Measurements from ENCODE around the gene C21orf58.

Gene C21orf58

DNA sequence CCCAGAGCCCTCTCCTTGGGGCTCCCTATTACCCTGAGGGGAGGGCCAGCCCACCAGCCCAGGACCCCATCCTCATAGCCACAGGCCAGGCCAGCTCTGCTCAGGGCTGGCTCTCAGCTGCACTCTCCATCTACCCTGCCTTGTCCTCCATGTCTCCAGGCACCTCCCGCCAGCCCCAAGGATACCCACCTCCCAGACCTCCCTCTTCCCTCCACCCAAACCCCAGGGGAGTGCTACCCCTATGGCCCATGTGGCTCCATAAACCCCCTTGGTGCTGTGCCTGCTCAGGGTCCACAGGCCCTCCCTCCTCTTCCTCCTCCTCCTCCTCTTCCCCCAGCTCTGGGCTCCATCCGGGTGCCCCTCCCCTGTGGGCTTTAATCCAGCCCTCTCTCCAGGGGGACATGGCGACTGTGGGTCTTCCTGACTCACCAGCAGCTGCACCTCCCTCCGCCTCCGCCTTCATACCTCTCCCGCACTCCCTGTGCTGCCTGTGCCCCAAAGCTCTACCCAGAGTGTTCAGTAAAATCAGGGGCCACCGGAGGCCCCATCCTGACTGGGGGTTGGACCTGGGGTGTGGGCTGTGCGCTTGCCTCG lies 28.4 kb downstream of the C21orf58 start:
- DNase-seq (ENCODE audit: low spot score) = peak; percentile 29

DNA sequence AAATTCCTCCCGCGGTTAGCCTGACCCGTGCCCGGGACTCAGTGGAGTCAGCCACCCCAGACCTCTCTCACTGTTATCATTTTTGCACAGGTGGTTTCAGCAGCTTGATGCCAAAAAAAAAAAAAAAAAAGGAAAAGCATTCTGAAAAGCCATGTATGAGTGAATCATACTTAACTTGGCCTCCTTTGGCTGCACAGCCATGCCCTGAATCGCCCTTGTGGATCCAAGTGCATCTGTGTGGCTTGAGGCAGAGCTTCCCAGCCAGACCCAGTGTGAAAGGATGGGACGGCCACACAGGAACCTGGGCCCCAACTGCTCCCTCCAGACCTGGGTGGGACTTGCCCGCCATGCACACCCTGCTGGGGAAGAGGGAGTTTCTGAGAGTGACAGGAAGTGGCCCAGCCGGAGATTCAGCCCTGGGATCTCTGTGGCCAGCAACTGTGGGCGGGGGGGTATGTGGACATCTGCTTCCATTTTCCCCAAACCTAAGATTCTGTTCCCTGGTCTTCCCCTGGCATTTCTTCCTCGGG lies 29.0 kb downstream of the C21orf58 start:
- DNase-seq (ENCODE audit: low spot score) = peak; percentile 80

DNA sequence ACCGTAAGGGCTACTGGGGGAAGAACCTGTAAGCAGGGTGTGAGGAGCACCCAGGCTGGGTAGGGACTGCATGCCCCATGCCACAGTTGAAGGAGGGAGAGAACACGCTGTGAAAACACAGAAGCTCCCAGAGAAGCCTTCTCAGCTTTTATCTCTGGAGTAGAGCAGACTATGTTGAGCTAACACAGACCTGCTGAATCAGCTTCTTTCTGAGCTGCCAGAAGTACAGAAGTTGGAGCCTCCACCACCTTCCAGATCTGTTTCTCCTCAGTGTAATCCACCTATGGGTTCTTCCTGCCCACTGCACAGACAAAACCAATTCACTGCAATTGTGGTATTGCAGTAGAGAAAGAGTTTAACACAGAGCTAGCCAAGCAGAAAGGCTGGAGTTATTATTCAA lies 32.1 kb downstream of the C21orf58 start:
- no peak for DNase-seq (ENCODE audit: low spot score)

DNA sequence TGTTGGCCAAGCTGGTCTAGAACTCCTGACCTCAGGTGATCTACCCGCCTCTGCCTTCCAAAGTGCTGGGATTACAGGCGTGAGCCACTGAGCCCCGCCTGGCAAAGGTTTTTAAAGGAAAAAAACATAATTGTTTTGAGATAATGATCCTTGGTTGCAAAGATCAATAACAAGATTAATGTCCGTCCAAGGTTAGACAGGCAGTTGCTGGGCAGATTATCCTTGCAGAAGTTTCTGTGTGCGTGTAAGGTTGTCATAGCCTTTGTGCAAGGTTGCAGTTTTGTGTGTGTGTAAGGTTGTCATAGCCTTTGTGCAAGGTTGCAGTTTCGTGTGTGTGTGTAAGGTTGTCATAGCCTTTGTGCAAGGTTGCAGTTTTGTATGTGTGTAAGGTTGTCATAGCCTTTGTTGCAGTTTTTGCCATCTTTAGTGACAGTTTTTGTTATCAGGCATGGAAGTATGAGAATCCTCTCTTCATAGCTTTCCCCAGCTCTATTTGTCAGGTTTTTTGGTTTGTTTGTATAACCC lies 34.0 kb downstream of the C21orf58 start:
- DNase-seq (ENCODE audit: low spot score) = no peak

DNA sequence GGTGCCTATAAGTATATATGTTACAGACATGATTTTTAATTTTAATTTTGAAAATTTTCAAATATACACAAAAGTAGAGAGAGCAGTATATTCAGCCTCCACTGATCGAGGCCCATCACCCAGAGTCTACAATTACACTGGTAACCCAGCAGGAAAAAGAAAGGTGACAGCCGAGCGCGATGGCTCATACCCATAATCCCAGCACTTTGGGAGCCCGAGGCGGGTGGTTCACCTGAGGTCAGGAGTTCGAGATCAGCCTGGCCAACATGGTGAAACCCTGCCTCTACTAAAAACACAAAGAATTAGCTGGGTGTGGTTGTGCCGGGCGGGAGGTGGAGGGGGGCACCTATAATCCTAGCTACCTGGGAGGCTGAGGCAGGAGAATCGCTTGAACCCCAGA lies 36.1 kb downstream of the C21orf58 start:
- no peak for DNase-seq (ENCODE audit: low spot score)

DNA sequence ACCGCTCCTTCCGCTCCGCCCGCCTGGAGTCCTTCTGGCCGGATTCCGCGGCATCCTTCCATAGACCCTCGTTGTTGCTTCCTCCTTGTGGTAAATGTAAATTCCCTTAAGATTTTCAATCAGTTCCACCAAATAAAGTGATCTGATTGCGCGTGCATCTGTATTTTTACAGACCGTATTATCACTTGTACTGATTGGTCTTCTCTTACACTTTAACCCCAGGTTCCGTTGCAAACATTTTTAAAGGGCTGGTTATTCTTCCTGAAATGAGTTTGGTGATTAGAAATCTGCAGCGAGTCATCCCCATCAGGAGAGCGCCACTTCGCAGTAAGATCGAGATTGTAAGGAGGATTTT lies 37.0 kb downstream of the C21orf58 start:
- no peak for DNase-seq (ENCODE audit: low spot score)

DNA sequence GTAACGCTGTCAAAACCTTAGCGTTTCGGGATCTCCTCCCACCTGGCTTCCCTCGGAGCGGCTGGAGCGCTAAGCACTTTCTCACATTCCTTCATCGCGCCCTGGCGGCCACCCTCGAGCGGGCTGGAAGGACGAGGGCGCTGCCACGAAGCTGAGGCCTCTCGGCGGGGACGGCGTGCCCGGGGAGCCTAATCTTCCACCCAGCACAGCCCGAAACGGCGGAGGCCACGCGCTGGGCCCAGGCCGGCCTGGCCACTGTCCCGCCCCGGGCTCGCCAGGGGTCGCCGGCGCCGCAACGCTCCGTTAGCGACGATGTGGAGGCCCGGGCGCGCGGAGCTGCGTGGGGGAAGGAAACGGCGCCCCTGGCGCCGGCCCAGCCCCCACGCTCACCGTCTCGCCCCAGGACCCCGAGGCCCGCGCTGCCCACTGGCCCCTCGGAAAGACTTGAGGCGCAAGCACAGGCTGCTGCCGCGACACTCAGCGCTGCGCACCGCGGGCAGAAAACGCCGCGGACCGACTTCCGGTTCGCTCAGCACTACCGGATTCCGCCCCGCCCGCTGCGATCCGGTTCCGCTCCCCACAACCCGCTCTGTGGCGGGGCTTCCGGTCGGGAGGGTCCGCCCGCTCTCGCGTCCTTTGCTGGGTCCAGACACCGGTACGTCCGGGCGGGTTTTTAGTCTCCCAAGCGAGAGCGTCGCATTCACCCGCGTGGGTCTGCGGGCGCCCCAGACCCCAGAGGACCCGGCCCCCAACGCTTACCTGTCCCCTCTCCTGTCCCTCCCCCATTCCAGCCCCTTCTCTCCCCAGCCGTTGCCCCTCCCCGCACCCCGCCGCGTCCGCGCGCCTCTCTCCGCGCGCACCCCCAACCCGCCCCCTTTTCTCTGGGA lies 37.7 kb downstream of the C21orf58 start, which contains the start of gene YBEY:
TSS of gene YBEY (plus strand) at position 582 of the 887 bp plus-strand sequence. CDS start 572 bp downstream, outside the sequence.
- peak; percentile 97 for DNase-seq (ENCODE audit: low spot score)

DNA sequence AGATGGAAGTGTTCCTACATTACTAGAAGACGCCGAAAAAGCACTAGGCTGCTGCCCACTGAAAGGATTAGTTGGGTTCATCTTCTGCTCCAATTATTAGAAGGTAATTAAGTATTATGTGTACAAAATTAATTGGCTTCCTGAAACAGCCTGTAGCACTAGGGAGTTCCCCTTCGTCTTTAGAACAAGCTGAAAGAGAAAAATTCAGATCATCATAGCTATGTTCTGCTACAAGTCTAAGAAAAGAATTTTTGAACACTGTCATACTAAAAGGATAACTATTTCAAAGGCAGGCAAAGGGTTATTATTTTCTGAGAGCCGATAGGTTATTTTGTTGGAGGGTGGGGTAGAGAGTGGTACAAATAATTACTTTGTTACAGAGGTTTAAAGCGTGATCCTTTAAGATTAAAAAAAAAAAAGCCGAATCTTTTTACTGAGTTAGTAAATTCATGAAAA lies 38.4 kb downstream of the C21orf58 start, which contains the start of gene MCM3AP:
TSS of gene MCM3AP (minus strand) at position 406 of the 456 bp plus-strand sequence. CDS start at position 81, 325 bp downstream.
- no peak for DNase-seq (ENCODE audit: low spot score)

DNA sequence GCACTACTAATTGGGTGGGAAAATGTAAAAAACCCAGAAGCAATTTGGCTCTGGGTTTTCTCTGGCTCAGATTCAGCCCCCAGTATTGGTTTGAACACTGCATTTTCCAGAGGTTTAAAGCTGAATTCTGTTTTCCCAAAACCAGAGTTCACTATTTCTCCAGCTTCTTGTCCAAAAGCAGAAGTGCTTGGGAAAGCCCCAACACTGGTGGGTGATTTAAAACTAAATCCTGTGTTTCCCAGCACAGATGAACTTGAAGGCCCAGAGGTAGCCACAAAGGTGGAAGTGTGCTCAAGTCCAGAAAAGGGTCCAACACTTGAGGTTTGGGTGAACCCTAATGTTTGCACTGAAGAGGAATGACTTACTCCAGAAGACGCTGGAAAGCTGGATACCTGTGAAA lies 38.9 kb downstream of the C21orf58 start:
- DNase-seq (ENCODE audit: low spot score) = no peak

DNA sequence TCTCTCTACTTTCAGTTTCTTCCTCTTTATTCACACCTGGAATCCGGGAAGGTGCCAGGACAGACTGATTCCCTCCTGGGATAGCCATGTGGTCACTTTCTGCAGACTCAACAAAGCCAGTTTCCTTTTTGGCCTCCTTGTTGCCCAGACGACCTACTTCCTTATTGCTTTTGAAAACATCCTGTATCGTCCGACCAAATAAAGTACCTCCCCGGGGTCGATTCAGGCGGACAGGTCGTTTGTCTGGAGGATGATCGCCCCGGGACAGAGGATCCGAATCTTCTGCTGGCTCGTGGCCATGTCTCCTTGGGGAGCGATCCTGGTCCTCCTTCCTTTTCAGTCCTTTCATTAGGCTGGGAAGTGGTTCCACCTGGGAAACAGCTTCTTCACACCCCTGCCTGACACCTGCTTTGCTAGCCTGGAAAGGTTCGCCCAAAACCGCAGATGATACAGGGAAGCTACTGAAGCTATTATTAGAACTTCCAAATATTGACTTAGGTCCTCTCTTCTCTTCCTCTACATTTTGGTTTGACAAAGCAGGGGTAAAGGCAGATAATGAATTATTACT lies 39.5 kb downstream of the C21orf58 start:
- DNase-seq (ENCODE audit: low spot score) = no peak

DNA sequence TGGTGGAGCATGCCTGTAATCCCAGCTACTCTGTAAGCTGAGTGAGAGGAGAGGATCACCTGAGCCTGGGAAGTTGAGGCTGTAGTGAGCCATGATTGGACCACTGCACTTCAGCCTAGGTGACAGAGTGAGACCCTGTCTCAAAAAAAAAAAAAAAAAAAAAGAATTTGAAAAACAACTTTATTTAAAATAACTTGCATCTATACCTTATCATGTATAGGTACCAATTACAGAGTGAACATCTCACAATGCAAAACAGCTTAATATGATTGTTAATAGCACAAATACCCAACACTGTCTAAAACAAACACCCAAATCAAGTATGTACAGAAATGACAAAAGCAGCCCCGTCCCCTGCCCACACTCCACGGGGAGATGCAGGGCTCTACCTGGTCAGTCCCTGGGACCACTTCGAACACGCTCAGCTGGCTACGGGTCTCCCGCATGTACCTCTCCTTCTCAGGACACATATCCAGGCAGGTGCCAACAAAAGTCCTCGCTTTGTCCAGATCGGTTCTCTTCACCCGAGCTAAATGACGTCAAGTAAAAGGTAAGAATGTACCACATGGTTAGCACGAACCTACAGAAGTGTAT lies 48.8 kb downstream of the C21orf58 start:
- no peak for DNase-seq (ENCODE audit: low spot score)

DNA sequence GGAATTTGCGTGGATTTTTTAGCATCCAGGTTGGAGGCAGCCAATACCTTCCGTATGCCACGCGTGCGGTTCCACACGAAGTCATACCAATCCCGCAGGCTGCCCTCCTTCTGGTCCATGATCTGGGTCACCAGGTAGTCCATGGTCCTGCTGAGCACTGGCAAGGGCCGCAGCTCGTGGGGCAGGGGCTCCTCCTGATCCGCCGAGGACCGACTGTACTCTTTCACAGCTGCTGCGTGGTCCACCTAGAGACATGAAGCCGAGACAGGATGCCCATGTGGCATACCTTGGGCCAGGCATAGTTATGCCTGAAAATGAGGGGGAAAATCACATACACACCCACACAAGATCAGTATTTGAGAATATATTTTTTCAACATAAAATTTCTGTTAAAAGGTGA lies 50.3 kb downstream of the C21orf58 start:
- DNase-seq (ENCODE audit: low spot score) = no peak

DNA sequence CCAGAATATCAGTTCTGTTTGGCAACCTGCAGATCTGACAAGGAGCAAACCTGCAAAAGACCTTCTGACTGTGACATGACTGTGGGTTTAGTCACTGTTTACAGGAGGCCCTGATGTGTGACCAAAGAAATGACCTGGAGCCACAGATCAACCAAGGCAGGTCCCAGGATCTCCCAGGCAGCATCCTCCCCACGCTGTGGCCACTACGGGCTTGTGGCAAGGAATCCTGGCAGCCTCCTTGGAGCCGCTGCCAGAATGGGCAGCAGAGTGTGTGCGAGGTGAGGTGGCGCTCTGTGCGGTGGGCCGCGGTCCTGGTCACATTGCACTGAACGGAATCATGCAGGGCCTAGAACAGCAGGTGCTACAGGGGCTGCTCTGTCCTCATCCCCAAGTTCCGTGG lies 54.2 kb downstream of the C21orf58 start:
- no peak for DNase-seq (ENCODE audit: low spot score)

DNA sequence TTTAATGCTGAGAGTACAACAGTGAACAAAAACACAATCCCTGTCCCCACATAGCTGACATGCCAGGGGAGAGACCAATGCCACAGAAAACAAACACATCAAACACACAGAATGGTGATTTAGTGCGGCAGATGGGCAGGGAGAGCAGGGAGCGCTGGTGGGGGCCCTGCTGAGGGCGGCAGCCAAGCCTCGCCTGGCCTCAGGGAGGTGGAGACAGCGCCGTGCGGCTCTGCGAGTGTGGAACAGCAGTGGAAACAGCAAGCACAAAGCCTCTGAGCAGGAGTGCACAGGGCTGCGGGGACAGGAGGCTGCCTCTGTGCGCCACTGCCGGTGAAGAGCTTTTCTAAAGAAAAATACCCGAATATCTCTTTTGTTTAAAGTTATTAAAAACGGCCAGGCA lies 55.3 kb downstream of the C21orf58 start:
- no peak for DNase-seq (ENCODE audit: low spot score)

DNA sequence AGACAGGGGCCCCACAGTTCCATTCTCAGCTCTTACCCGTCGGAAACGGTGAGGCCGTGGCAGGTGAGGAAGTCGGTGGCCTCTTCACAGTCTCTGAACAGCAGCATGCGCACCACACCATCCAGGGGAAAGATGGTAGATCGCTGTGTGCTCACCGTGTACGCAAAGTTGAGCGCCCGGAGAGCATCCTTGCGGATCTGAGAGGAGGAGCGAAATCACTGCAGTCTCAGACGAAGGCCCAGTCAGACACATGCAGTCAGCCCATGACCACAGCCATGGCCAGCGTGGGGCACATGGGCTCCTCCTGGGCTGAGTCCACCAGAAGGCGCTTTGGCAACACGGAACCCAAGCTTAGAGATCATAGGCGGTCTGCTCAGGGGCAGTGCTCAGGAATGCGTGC lies 56.7 kb downstream of the C21orf58 start:
- DNase-seq (ENCODE audit: low spot score) = no peak

DNA sequence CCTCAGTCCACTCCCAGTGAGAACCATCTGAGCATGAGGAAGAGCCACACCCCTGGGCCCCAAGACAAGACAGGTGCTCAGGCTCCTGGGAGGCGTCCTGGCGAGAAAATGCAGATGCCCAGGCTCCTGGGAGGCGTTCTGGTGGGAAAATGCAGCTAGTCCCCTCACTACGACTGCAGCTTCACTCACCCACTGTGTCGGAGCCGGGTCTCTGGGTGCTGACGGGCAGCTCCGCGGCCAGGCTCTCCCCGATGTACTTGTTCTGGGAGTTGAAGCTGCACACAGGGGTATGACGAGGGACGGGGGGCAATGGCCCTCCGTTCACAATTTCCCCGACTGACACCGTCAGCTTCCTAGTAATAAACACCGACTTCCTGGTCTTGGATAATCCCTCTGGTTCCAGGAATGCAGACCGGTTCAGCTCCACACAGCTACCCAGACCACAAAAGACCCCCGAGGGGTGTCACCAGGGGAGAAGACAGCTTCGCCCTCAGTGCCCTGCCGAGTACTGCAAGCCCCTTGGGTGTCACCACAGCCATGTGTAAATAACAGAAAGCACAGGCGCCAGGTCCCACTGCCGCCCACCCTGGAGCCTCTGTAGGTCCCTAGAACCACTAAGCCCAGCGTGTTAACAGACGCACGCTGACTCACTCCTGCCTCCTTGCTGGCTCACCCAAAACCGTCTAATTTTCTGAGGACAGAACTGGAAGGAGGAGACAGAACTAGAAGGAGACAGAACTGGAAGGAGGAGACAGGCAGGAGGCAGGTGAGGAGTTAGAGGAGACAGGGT lies 57.7 kb downstream of the C21orf58 start:
- no peak for DNase-seq (ENCODE audit: low spot score)

DNA sequence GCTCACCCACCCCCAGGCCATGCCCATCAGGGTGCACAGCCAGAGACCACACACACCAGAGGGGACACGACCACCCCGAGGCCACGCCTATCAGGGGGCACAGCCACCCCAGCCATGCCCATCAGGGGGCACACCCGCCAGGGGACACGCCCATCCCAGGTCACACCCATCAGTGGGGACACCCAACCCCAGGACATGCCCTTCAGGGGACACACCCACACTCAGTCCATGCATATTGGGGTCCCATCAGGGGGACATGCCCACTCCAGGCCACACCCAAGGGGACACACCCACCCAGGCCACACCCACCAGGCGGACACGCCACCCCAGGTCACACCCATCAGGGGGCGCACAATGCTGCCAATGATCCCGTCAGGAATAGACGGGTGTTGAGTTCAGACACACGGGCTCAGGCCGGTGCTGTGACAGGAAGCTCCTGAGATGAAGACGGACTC lies 59.0 kb downstream of the C21orf58 start:
- DNase-seq (ENCODE audit: low spot score) = no peak

DNA sequence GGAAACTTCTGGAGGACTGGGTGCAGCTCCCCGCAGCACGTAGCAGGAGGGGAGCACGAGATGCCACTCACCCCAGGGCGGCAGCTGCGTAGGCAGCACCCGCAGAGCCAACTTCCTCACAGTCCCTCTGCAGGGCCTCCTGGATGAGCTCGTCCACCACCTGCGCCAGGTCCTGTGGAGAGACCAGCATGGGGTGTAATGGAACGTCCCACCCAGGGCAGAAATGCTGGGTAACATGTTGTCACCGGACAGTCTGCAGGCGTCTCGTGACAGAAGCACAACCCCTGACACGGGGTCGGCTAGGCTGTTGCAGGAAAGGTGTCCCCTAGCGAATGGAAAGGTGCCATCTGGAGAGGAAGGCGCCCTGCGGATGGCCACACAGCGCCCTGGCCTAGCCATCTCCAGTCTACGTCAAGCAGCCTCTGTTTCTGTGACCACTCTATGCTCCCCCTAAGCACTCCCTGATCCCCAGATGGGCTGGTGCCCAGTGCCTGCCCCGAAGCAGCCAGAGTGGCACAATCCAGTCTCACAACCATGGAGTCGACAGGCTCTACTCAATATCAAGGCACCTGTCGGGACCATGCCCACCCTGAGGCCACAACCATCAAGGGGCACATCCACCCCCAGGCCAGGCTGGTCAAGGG lies 59.5 kb downstream of the C21orf58 start:
- no peak for DNase-seq (ENCODE audit: low spot score)

DNA sequence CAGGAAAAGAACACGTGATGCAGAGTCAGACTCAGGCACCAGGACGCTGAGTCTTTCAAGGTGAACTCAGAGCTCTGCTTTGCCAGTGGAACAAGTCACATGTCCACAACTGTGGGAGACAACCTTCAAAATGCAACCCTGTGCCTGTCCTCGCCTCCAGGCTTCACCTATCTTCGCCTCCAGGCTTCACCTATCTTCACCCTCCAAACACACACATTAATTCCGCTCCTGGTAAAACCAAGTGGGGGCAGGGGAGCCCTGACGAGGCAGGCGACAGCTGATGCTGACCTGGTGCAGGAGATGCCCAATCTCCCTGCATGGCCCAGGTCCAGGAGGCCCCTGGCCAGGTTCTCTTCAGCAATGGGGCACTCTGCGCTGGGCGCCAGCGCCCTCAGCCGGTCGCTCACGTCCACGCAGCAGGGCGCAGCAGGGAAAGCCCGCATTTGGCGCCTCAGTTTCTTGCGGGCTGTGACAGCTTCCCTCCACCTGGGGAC lies 67.1 kb downstream of the C21orf58 start:
- no peak for DNase-seq (ENCODE audit: low spot score)

DNA sequence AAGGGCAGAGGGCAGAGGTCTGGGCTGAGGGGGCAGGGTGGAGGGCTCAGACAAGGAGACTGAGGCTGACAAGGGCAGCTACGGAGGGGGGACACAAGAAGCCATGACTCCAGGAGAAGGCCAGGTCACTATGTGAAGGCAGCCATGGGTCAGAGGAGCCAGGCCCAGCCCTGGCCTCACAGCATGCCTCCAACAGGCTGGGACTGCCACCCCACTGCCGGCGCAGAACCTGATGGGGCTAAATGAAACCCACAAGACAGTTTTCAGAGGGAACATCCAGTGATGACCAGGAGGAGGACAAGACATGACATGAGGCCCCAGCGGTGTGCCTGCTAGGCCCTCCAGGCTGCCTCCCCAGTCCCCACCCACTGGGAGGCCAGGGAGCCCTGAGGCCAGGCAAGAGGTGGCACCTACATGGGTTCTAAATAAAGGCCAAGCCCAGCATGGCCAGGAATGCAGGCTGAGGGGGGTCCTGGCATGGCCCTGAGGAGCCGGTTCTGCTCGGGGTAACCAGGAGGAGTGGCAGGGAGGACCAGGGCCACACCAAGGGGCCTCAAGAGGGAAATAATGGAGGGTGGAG lies 67.8 kb downstream of the C21orf58 start:
- no peak for DNase-seq (ENCODE audit: low spot score)
